Measurements from ENCODE around the gene POMP.

DNA sequence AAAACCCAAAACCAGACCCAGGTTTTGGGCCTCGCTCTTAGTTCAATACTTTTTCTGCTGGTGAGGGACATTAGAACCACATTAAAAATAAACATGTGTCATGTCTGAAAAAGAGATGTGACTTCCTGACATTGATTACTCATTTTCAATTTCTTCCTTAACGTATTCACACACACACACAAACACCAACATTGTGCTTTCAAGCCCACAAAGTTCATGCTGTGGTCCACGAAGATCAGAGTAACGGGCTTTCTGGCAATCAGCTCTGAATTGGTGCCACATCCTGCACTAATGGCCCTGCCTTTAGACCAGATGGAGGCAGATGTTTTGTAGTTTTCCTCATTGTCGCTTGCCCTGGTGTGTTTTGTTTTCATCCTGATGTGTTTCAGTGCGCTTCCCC is 47.9 kb upstream of the POMP start:
- TF ChIP-seq, protein P1, sequence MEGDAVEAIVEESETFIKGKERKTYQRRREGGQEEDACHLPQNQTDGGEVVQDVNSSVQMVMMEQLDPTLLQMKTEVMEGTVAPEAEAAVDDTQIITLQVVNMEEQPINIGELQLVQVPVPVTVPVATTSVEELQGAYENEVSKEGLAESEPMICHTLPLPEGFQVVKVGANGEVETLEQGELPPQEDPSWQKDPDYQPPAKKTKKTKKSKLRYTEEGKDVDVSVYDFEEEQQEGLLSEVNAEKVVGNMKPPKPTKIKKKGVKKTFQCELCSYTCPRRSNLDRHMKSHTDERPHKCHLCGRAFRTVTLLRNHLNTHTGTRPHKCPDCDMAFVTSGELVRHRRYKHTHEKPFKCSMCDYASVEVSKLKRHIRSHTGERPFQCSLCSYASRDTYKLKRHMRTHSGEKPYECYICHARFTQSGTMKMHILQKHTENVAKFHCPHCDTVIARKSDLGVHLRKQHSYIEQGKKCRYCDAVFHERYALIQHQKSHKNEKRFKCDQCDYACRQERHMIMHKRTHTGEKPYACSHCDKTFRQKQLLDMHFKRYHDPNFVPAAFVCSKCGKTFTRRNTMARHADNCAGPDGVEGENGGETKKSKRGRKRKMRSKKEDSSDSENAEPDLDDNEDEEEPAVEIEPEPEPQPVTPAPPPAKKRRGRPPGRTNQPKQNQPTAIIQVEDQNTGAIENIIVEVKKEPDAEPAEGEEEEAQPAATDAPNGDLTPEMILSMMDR (IDR thresholded peaks at IDR 0.05; ENCODE audit: borderline replicate concordance, extremely low read depth, low read length, poor library complexity, severe bottlenecking): no peak
- TF ChIP-seq EZH2 (IDR thresholded peaks at IDR 0.05; ENCODE audit: borderline replicate concordance, low read depth, low read length, severe bottlenecking): no peak

All from DND-41 (cell line).